Chondrocyte (in vitro differentiated cells): ENCODE results near the gene IL32. TPM values are rescaled to one million over a fixed set of nuclear protein-coding genes. Genes with fewer than 3 reads are reported as not detected.

Source experiments
- DNase-seq: peaks from one replicate; pipeline ENCODE4 v3.0.0; 2021; ENCODE audit warnings: mixed read lengths, low spot score
- H3K27ac Mint-ChIP-seq: one replicate; pipeline ENCODE4 v1.8.0; 2021; ENCODE audit warnings: mild to moderate bottlenecking, moderate library complexity, mixed read lengths; ENCODE audit not compliant: unreplicated experiment
- H3K27me3 Mint-ChIP-seq: 2 replicates; pipeline ENCODE4 v1.8.0; 2021; ENCODE audit warnings: low read depth, mixed read lengths
- H3K36me3 Mint-ChIP-seq: 2 replicates; pipeline ENCODE4 v1.8.0; 2021; ENCODE audit warnings: low read depth, mixed read lengths
- H3K4me1 Mint-ChIP-seq: 2 replicates; pipeline ENCODE4 v1.8.0; 2021; ENCODE audit warnings: low read depth, mild to moderate bottlenecking, mixed read lengths
- H3K4me3 Mint-ChIP-seq: one replicate; pipeline ENCODE4 v1.8.0; 2021; ENCODE audit warnings: mild to moderate bottlenecking, moderate library complexity, mixed read lengths; ENCODE audit not compliant: unreplicated experiment
- H3K9me3 Mint-ChIP-seq: 2 replicates; pipeline ENCODE4 v1.8.0; 2021; ENCODE audit warnings: low read depth, mixed read lengths
- total RNA-seq: library from RNA; stranded (reverse); gene quantifications from 3 replicates; pipeline ENCODE4 v1.2.1, GENCODE V29; 2021
- TF ChIP-seq, protein P1 (sequence below): fragments of 200-600 bp; sonication (generic); IDR thresholded peaks from 2 replicates; pipeline ENCODE4 v1.5.0; 2021; ENCODE audit warnings: antibody characterized with exemption, mild to moderate bottlenecking, moderate library complexity

Gene IL32
- total RNA-seq, 1 donor from 2014 or later: 17.8 TPM

DNA sequence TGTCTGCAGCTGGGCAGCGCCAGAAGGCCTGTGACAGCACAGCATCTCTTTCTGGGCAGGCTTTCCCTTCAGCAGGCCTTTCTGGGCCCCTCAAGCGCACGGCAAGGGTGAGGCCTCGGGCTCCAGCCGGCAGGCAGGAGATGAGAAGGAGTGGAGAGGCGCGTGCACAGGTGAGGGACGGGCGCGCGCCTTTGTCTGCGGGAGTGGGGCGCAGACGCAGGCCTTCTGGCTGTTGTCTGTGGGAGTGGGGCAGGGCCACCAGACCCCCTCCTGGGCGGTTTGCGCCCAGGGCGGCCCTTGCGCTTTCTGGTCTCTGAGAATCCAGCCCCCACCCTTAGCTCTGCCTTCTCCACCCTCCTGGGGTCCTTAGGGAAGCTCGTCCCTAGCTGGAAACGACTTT lies 53.4 kb downstream of the IL32 start:
- Mint-ChIP-seq H3K36me3 (peaks cover 12% of the 10 kb centered on the region), H3K4me1 (peaks cover 14% of the 10 kb centered on the region), H3K9me3 (no peaks in the 10 kb centered on the region), H3K27me3 (no peaks in the 10 kb centered on the region), H3K27ac (no peak overlapping the region), H3K4me3 (no peak overlapping the region)
- TF ChIP-seq, protein P1, sequence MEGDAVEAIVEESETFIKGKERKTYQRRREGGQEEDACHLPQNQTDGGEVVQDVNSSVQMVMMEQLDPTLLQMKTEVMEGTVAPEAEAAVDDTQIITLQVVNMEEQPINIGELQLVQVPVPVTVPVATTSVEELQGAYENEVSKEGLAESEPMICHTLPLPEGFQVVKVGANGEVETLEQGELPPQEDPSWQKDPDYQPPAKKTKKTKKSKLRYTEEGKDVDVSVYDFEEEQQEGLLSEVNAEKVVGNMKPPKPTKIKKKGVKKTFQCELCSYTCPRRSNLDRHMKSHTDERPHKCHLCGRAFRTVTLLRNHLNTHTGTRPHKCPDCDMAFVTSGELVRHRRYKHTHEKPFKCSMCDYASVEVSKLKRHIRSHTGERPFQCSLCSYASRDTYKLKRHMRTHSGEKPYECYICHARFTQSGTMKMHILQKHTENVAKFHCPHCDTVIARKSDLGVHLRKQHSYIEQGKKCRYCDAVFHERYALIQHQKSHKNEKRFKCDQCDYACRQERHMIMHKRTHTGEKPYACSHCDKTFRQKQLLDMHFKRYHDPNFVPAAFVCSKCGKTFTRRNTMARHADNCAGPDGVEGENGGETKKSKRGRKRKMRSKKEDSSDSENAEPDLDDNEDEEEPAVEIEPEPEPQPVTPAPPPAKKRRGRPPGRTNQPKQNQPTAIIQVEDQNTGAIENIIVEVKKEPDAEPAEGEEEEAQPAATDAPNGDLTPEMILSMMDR: no peak
- peak; percentile 88 for DNase-seq

Other genes starting within 250 kb of the IL32 start
- gene PRSS21, start 248.4 kb upstream of the IL32 start, total RNA-seq: not detected in 3 replicates
- gene ZG16B, start 235.3 kb upstream of the IL32 start, total RNA-seq: 2.1 to 2.6 TPM in 2 of 3 replicates, not detected in the other
- gene PRSS22, start 207.5 kb upstream of the IL32 start, total RNA-seq: not detected in 3 replicates
- 33.4 to 43.1 TPM (median 34.7 TPM) in 3 replicates for gene FLYWCH2, start 182.4 kb upstream of the IL32 start, total RNA-seq
- 36.1 to 47.1 TPM (median 38.6 TPM) in 3 replicates for gene FLYWCH1, start 153.7 kb upstream of the IL32 start, total RNA-seq
- not detected in 3 replicates for gene KREMEN2, start 101.4 kb upstream of the IL32 start, total RNA-seq
- gene PAQR4, start 96.3 kb upstream of the IL32 start, total RNA-seq: 8.2 to 15.9 TPM (median 9.5 TPM) in 3 replicates
- gene PKMYT1, start 85.2 kb upstream of the IL32 start, total RNA-seq: 6.2 to 23.2 TPM (median 7.2 TPM) in 3 replicates
- not detected in 3 replicates for gene CLDN9, start 52.7 kb upstream of the IL32 start, total RNA-seq
- gene CLDN6, start 47.5 kb upstream of the IL32 start, total RNA-seq: 0.27 to 0.69 TPM in 2 of 3 replicates, not detected in the other
- gene TNFRSF12A, start 45.3 kb upstream of the IL32 start, total RNA-seq: 156 to 177 TPM (median 165 TPM) in 3 replicates
- 74.0 to 101 TPM (median 79.3 TPM) in 3 replicates for gene HCFC1R1, start 41.7 kb upstream of the IL32 start, total RNA-seq
- 27.4 to 33.4 TPM (median 28.8 TPM) in 3 replicates for gene THOC6, start 41.6 kb upstream of the IL32 start, total RNA-seq
- not detected in 3 replicates for gene BICDL2, start 28.7 kb upstream of the IL32 start, total RNA-seq
- 0.34 TPM in 1 of 3 replicates, not detected in the others for gene MMP25, start 19.1 kb upstream of the IL32 start, total RNA-seq
- not detected in 3 replicates for gene ZSCAN10, start 33.7 kb downstream of the IL32 start, total RNA-seq
- gene ZNF205, start 46.9 kb downstream of the IL32 start, total RNA-seq: 12.9 to 13.7 TPM (median 13.2 TPM) in 3 replicates
- 10.6 to 13.0 TPM (median 10.8 TPM) in 3 replicates for gene ZNF213, start 69.4 kb downstream of the IL32 start, total RNA-seq
- gene OR1F1, start 122.6 kb downstream of the IL32 start, total RNA-seq: 0.37 to 0.38 TPM in 2 of 3 replicates, not detected in the other
- 6.6 to 7.8 TPM (median 7.6 TPM) in 3 replicates for gene ZNF200, start 169.5 kb downstream of the IL32 start, total RNA-seq
- gene MEFV, start 191.0 kb downstream of the IL32 start, total RNA-seq: not detected in 3 replicates
- gene ZNF263, start 217.9 kb downstream of the IL32 start, total RNA-seq: 22.9 to 28.2 TPM (median 24.6 TPM) in 3 replicates
- gene TIGD7, start 239.8 kb downstream of the IL32 start, total RNA-seq: 5.4 to 7.1 TPM (median 6.2 TPM) in 3 replicates
- gene ZNF75A, start 239.9 kb downstream of the IL32 start, total RNA-seq: 20.9 to 22.0 TPM (median 21.6 TPM) in 3 replicates